Natural killer cell treated with Interleukin-12 subunit alpha and Interleukin-12 subunit beta and Interleukin-15 and Interleukin-18, amount 100 ng/mL, for 72 hours (primary cell): Measurements from ENCODE around the gene HM13. TPM values are rescaled to one million over a fixed set of nuclear protein-coding genes. Genes with fewer than 3 reads are reported as not detected.
"Not testable (repeated sequence)": the region's sequence is repeated elsewhere in the genome, so short reads cannot be mapped to it uniquely, and the experiment has no call there.

Source experiments
- ATAC-seq, 2 donors: fragments of 150-1000 bp; cut with Tn5 transposase in 1 of 2; sonication (Bioruptor Pico), chemical (Tn5 transposase) in 1 of 2; 2 replicates each; pipeline ENCODE4 v1.10.0; 2021
- DNase-seq: peaks from one replicate; pipeline ENCODE4 v3.0.0; 2022; ENCODE audit warnings: low spot score
- H3K27ac Mint-ChIP-seq, 2 donors: 1 replicate in 1 of 2; 2 replicates in 1 of 2; pipeline ENCODE4 v1.8.0; 2022; ENCODE audit warnings: mixed read lengths in 2 of 2, mild to moderate bottlenecking in 1 of 2, moderate library complexity in 1 of 2
- H3K27me3 Mint-ChIP-seq, 2 donors: 1 replicate in 1 of 2; 2 replicates in 1 of 2; pipeline ENCODE4 v1.8.0; 2022; ENCODE audit warnings: mixed read lengths in 2 of 2
- H3K36me3 Mint-ChIP-seq: one replicate; pipeline ENCODE4 v1.8.0; 2022; ENCODE audit warnings: mixed read lengths
- H3K4me1 Mint-ChIP-seq, 2 donors: 1 replicate in 1 of 2; 2 replicates in 1 of 2; pipeline ENCODE4 v1.8.0; 2022; ENCODE audit warnings: low read depth in 2 of 2, mixed read lengths in 2 of 2, mild to moderate bottlenecking in 1 of 2
- H3K4me3 Mint-ChIP-seq: one replicate; pipeline ENCODE4 v1.8.0; 2022; ENCODE audit warnings: mixed read lengths
- H3K9me3 Mint-ChIP-seq: 2 replicates; pipeline ENCODE4 v1.8.0; 2022; ENCODE audit warnings: mixed read lengths
- total RNA-seq, 2 donors: library from RNA; stranded (reverse); gene quantifications; one replicate each; pipeline ENCODE4 v1.2.3, GENCODE V29; 2022

Gene HM13
- total RNA-seq, 2 donors from 2014 or later: 233 to 257 TPM

DNA sequence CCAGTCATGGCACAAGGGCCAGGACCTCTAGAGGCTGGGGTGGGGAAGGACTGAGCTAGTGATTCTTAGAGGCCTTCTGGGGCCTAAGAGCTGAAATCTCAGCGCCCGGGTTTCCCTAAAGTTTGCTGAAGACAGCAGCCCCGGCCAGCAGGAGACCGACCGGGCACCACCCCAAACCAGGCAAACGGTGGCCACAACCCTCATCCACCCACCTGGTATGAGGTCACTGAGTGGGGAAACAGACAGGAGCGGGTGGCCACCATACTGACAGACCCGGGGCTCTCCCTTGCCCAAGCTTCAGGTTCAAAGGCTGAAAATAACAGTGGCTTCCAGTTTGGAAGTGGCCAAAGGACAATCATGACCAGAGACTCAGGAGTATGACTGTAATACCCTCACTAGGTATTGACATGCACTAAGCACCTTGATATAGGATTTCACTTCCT is 55.8 kb downstream of the HM13 start:
- no peak overlapping the region for H3K4me3 Mint-ChIP-seq
- H3K4me1 Mint-ChIP-seq: peaks cover 18 to 25% of the 10 kb centered on the region in 2 donors
- ATAC-seq (no peak), DNase-seq (no peak)
- H3K36me3 Mint-ChIP-seq: no peaks in the 10 kb centered on the region
- H3K27ac Mint-ChIP-seq: peak overlapping the region in 1 of 2 donors; percentile 61
- no peaks in the 10 kb centered on the region for H3K9me3 Mint-ChIP-seq
- no peaks in the 10 kb centered on the region for H3K27me3 Mint-ChIP-seq

DNA sequence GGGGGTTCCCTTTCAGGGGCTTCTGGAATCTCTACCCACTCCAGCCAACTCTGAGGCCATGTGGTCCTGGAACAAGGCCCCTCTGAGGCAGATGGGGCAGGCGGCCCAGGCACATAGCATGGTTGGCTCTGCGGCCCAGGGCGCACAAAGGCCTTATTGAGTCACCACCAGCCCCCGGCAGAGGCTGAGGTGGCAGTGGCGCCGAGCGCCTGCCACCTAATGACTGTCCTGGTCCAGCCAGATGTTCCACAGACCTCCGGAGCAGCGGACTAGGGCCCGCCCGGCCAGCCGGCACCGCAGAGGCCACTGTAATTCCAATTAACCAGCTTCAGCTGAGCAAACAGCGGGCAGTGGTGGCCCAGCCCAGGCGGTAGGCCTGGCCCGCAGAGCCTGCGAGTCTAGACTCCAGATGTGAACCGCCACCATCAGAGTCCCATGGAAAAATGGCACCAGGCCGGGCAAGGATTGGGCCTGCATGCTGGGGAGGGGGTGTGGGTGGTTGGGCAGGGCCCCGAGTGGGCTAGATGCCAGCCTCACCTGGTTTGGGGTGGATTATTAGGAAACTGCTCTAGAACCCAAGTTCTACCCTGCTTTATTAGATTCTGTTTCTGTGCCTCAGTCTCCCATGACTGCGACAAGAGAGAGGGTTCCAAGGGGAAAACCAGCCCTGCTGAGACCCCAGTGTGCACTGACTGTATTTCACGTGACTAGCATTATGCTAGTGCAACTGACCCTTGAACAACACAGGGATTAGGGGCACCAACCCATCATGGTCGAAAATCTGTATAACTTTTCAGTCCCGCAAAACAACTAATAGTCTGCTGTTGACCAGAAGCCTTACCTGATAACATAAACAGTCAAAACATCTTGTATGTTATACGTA is 56.7 kb downstream of the HM13 start:
- no peak for ATAC-seq
- H3K9me3 Mint-ChIP-seq: no peaks in the 10 kb centered on the region
- H3K4me3 Mint-ChIP-seq: peak overlapping the region; percentile 81
- H3K27ac Mint-ChIP-seq: peak overlapping the region; percentile 77 to 96
- no peaks in the 10 kb centered on the region for H3K27me3 Mint-ChIP-seq
- H3K4me1 Mint-ChIP-seq: peaks cover 18 to 25% of the 10 kb centered on the region in 2 donors
- H3K36me3 Mint-ChIP-seq: no peaks in the 10 kb centered on the region
- no peak for DNase-seq

DNA sequence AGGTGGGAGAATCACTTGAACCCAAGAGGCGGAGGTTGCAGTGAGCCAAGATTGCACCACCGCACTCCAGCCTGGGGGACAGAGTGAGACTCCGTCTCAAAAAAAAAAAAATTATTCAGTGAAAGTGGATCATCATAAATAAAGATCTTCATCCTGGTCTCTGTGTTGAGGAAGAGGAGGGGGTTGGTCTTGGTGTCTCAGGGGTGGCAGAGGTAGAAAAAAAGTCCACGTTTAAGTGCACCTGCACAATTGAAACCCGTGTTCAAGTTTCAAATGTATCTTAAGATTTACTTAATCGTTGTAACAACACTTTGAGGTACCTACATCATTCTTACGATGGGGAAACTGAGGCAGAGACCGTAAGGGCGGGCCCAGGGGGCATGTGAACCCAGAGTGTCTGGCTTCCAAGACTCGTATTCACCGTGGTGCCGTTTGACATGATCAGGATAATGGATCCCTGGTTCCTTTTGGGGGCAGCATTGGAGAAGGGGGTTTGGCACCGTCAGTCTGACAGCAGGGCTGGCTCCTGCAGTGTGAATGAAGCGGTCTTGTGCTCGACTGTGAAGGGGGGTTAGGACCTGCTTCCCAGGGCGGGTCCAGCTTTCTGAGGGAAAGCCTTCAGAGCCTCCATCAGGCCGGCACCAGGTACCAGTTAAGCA is 57.9 kb downstream of the HM13 start:
- H3K4me3 Mint-ChIP-seq: peak overlapping the region; percentile 81
- DNase-seq: no peak

DNA sequence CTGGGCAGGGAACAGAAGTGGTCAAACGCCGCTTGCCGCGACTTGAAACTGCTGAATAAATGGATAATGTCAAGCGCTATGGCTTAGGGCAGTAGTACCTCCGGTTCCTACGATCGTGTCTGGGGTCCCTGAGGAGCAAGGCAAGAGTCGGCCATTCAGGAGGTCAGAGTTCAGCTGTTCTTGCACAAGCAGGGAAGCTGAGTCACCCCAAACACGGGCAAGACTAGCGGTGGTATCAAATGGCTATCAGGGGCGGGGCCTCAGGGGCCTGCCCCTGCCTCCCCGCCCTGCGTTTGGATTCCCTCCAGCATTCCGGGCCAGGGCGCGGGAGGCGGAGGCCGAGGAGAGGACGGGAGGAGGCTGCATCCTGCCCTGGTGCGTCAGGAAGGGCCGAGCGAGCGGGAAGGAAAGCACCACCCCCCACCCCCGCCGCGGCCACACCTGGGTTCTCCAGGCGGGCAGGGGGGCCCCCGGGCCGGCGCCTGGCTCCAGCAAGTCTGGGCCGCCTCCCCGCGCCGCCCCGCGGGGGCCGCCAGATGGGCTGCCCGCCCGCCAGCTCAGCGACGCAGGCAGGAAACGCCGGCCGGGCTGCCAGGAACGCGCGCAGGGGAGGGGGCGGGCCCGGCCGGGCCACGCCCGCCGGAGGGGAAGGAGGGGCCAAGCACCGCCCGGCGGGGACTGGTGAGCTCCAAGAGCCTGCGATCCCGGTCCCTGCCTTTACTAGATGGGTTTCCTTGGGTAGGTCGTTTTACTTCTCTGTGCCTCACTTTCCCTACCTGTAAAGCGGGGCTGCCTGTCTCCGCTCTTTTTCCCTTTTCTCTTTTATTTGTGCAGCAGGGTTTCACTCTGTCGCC is 58.7 kb downstream of the HM13 start:
- H3K9me3 Mint-ChIP-seq: no peaks in the 10 kb centered on the region
- peaks cover 18 to 25% of the 10 kb centered on the region in 2 donors for H3K4me1 Mint-ChIP-seq
- no peaks in the 10 kb centered on the region for H3K36me3 Mint-ChIP-seq
- peak overlapping the region; percentile 93 for H3K4me3 Mint-ChIP-seq
- peak overlapping the region; percentile 77 to 96 for H3K27ac Mint-ChIP-seq
- no peaks in the 10 kb centered on the region for H3K27me3 Mint-ChIP-seq
- DNase-seq (peak; percentile 90), ATAC-seq (peak; percentile 94 to 95)

More for the DNA sequence above, 57.9 kb downstream of the HM13 start:
- Mint-ChIP-seq H3K27me3 (no peaks in the 10 kb centered on the region), H3K36me3 (no peaks in the 10 kb centered on the region), H3K27ac (peak overlapping the region; percentile 77 to 96), H3K9me3 (no peaks in the 10 kb centered on the region), H3K4me1 (peaks cover 18 to 25% of the 10 kb centered on the region in 2 donors)
- no peak for ATAC-seq

DNA sequence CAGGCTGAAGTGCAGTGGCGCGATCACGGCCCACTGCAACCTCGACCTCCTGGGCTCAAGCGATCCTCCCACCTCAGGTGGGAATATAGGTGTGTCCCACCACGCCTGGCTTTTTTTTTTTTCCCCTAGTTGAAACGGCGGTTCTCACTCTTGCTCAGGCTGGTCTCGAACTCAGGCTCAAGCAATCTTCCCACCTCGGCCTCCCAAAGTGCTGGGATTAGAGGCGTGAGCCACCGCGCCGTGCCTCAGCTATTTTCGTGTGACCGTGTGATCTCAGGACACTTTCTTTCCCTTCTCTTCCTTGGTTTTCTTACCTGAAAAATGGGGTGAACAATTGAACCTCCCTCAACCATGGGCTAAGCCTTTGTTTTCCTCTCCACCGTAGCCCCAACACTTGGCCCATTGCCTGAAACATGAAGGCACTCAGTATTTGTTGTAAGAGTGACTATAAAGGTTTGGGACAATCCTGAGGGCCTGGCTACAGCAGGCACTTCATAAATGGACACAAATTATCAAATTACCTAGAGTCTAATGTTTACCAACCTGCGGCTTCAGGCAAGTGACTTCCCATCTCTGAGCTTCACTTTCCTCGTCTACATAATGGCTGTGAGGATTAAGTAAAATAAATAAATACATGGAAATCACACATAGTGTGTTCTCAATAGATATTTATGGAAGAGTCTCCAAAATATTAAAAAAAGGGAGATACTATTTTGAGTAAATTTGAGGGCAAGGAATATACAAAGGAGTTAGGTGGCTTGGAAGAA is 59.5 kb downstream of the HM13 start:
- peak overlapping the region; percentile 93 for H3K4me3 Mint-ChIP-seq
- peaks cover 18 to 25% of the 10 kb centered on the region in 2 donors for H3K4me1 Mint-ChIP-seq
- ATAC-seq: no peak
- peak overlapping the region; percentile 77 to 96 for H3K27ac Mint-ChIP-seq
- H3K36me3 Mint-ChIP-seq: no peaks in the 10 kb centered on the region
- H3K9me3 Mint-ChIP-seq: no peaks in the 10 kb centered on the region
- H3K27me3 Mint-ChIP-seq: no peaks in the 10 kb centered on the region
- no peak for DNase-seq

DNA sequence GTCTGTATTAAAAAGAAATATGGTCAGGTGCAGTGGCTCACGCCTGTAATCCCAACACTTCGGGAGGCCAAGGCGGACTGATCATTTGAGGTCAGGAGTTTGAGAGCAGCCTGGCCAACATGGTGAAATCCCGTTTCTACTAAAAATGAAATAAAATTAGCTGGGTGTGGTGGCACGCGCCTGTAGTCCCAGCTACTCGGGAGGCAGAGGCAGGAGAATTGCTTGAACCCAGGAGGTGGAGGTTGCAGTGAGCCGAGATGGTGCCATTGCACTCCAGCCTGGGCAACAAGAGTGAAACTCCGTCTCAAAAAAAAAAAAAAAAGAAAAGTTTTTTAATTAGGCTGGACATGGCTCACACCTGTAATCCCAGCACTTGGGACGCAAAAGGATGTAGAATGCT is 60.7 kb downstream of the HM13 start:
- not testable (repeated sequence) for H3K9me3 Mint-ChIP-seq, H3K36me3 Mint-ChIP-seq, ATAC-seq, H3K4me3 Mint-ChIP-seq, H3K27me3 Mint-ChIP-seq, DNase-seq, H3K27ac Mint-ChIP-seq
- H3K4me1 Mint-ChIP-seq: peaks cover 18 to 19% of the 10 kb centered on the region in 2 donors

DNA sequence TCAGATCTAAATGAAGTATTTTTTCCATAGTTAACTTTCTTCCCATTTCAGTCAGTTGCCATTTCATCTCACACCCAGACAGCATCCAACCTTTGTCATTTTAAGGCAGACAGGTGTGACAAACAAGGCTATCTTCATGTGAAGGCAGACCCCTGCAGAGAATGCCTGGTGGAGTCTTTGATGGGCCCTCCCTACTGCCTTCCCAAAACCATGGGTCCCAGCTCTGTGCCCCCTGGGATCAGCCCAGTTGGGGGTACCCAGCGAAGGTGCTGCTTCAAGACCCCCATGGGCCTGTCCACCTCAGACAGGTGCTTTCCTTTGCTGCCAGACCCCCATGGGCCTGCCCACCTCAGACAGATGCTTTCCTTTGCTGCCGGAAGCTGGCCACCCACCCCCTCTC is 62.5 kb downstream of the HM13 start:
- Mint-ChIP-seq H3K27ac (no peak overlapping the region), H3K9me3 (no peaks in the 10 kb centered on the region), H3K4me1 (peaks cover 18 to 19% of the 10 kb centered on the region in 2 donors), H3K4me3 (no peak overlapping the region), H3K27me3 (no peaks in the 10 kb centered on the region), H3K36me3 (no peaks in the 10 kb centered on the region)
- no peak for ATAC-seq
- DNase-seq: no peak

DNA sequence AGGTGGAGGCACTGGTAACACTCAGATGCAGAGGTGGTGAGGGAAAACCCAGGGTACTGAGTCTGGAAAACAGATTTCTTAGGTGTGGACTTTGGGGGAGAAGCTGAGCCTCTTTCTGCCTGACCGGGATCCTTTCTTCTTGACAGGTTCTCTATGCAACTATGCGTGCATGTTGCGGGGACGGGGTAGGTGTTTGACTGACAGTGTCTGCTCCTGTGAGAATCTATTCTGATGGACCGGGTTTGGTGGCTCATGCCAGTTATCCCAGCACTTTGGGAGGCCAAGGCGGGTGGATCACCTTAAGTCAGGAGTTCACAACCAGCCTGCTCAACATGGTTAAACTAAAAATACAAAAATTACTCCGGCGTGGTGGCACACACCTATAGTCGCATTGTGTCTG is 63.0 kb downstream of the HM13 start:
- DNase-seq (no peak), ATAC-seq (no peak)
- Mint-ChIP-seq H3K27ac (no peak overlapping the region), H3K4me1 (peaks cover 13 to 17% of the 10 kb centered on the region in 2 donors), H3K36me3 (no peaks in the 10 kb centered on the region), H3K9me3 (no peaks in the 10 kb centered on the region), H3K4me3 (no peak overlapping the region), H3K27me3 (no peaks in the 10 kb centered on the region)

DNA sequence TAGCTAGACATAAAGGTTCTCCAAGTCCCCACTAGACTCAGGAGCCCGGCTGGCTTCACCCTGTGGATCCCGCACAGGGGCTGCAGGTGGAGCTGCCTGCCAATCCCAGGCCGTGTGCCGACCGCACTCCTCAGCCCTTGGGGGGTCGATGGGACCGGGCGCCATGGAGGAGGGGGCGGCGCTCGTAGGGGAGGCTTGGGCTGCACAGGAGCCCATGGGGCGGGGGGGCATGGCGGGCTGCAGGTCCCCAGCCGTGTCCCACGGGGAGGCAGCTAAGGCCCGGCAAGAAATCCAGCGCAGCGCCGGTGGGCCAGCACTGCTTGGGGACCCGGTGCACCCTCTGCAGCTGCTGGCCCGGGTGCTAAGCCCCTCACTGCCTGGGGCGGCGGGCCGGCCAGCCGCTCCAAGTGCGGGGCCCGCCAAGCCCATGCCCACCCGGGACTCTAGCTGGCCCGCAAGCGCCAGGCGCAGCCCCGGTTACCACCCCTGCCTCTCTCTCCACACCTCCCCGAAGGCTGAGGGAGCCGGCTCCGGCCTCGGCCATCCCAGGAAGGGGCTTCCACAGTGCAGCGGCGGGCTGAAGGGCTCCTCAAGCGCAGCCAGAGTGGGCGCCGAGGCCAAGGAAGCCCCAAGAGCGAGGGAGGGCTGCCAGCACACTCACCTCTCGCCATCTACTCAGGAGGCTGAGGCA is 64.4 kb downstream of the HM13 start:
- peaks cover 5 to 7% of the 10 kb centered on the region in 2 donors for H3K4me1 Mint-ChIP-seq
- no peaks in the 10 kb centered on the region for H3K27me3 Mint-ChIP-seq
- H3K36me3 Mint-ChIP-seq: no peaks in the 10 kb centered on the region
- DNase-seq (no peak), ATAC-seq (no peak)
- no peak overlapping the region for H3K27ac Mint-ChIP-seq
- H3K9me3 Mint-ChIP-seq: no peaks in the 10 kb centered on the region
- no peak overlapping the region for H3K4me3 Mint-ChIP-seq

DNA sequence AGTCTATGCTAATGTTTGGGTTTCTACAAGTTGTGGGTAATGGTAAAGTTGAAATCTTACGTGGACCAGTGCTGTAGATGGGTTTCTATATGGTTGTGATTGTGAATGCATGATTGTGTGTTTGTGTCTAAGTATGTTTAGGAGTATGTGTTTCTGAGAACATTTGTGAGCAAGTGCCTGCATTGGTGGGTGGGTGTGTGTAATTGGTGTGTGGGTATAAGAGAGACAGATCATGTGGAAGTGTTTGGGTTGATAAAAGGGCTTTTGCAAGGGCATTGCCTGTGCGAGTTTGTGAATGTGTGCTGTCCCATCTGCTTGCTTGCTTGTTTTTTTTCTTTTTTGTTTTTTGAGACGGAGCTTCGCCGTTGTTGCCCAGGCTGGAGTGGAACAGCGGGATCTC is 65.0 kb downstream of the HM13 start:
- Mint-ChIP-seq H3K4me3 (no peak overlapping the region), H3K27me3 (no peaks in the 10 kb centered on the region), H3K27ac (no peak overlapping the region), H3K36me3 (no peaks in the 10 kb centered on the region), H3K9me3 (no peaks in the 10 kb centered on the region), H3K4me1 (peaks cover 0 to under 1% of the 10 kb centered on the region in 2 donors)
- ATAC-seq (no peak), DNase-seq (no peak)

DNA sequence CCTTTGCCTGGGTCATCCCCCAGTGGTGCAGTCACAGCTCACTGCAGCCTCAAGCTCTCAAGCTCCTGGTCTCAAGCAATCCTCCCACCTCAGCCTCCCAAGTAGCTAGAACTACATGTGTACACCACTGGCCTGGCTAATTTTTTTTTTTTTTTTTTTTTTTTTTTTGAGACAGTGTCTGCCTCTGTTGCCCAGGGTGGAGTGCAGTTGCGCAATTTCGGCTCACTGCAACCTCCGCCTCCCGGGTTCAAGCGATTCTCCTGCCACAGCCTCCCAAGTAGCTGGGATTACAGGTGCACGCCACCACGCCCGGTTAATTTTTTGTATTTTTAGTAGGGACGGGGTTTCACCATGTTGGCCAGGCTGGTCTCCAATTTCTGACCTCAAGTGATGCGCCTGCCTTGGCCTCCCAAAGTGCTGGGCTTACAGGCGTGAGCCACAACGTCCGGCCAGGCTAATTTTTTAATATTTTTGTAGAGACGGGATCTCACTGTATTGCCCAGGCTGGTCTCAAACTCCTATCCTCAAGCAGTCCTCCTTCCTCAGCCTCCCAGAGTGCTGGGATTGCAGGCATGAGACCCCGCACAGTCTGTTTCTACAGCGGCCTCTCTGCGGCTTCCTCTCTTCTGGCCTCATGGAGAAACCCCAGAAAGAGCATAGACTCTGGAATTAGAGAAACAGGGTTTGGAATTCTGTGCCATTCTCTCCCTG is 65.9 kb downstream of the HM13 start:
- not testable (repeated sequence) for DNase-seq, H3K27ac Mint-ChIP-seq, H3K36me3 Mint-ChIP-seq, H3K9me3 Mint-ChIP-seq, ATAC-seq, H3K4me3 Mint-ChIP-seq, H3K27me3 Mint-ChIP-seq, H3K4me1 Mint-ChIP-seq

DNA sequence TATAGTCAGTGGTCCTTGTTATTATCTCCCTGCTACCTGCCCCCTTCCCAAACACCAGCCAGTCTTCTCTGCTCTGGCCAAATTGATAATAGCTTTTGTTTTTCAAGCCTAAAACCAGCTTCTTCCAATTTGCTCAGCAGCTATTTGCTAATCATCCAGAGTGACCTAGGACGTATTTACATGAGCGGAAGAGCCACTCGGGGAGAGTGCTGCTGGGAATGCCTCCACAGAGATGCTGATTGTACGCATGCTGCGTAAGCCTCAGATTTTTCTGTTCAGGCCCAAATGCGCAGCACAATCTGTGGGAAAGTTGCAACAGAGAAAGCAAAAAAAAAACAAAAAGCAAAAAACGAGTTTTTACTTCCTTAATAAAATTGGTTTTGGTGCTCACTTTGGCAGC is 66.5 kb downstream of the HM13 start:
- Mint-ChIP-seq H3K27ac (no peak overlapping the region), H3K4me3 (no peak overlapping the region)
- no peak for ATAC-seq

More for the DNA sequence above, 66.5 kb downstream of the HM13 start:
- Mint-ChIP-seq H3K4me1 (no peaks in the 10 kb centered on the region), H3K36me3 (no peaks in the 10 kb centered on the region), H3K27me3 (no peaks in the 10 kb centered on the region), H3K9me3 (no peaks in the 10 kb centered on the region)
- no peak for DNase-seq
